ENCODE data around the gene GALK2.

GALK2 gene

DNA sequence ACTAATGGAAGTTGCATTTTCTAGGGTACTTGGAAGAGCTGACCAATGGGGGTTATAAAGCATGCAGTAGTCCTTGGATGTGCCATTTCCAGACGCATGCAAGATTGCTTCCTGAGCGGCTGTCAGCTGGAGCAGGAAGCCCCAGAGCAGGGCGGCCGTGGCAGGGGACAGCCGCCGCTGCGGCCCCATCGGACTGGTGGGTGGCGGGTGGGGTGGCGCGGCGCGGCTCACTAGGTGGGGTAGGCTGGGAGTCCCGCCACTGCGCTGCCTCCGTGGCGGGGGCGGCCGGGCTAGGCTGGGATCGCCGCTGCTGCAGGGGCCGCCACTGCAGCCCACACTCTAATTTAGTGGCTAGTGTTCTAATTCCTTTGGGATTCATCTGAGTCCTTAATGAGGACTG lies 196.4 kb downstream of the GALK2 start:
- DNase-seq: no peak

DNA sequence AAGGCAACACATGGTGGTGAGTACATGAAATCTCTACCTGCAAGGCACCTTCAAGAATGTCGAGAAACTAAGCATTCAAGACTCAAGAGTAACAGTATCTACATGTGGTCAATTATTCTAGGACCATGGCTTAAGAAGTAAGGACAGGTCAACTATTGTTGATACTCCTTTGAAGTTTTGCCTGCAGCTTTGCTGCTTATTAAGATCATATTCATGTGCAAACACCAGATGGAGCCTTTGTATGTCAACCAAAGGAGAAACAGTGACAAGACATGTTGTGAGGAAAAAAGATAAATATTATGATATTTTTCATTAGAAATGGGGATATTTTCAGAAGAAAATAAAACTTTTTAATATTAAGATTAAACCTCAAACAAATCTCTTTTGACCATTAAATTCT lies 200.7 kb downstream of the GALK2 start:
- DNase-seq: no peak

DNA sequence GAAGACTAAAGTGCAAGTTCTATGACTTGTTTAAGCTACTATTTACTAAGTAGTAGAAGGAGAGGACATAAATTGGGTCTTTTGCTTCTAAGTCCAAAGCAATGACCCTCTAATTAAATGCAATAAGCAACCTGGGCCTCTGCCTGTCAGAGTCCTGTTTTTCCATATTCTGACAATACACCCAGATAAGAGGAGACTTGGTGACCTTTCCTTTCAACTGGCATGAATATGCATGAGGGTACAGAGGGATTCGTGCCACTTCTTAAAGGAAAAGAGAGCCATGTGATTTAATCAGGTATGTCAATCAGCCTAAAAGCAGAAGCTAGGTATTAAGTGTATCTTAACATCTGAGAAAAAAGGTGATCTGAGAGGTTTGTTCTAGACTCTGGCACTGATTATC lies 202.3 kb downstream of the GALK2 start:
- DNase-seq: no peak

DNA sequence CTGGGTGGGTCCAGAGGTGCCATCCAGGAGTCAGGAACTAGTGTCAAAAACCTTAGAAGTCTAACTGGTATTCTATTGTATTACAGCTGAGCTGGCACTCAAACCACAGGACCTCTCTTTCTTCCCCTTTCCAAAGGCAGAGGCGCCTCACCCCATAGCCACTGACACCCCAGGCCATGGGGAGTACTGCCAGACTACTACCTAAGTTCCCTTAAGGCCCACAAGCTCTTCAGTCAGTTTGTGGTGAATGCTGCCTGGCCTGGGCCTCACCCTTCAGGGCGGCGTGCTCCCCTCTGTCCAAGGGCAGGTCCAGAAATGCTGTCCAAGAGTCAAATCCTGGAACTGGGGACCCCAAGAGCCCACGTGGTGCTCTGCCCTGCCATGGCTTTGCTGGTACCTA lies 209.9 kb downstream of the GALK2 start:
- DNase-seq: no peak

DNA sequence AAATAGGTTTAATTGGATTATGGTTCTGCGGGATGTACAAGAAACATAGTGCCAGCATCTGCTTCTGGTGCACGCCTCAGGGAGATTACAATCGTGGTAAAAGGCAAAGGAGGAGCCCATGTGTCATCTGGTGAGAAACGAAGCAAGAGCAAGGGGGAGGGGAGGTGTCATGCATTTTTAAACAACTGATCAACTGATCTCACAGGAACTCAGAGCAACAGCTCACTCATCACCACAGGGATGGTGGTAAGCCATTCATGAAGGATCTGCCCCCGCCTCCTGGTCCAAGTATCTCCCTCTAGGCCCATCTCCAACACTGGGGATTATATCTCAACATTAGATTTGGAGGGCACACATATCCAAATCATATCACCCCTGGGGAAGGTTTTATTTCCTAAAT lies 210.9 kb downstream of the GALK2 start:
- no peak for DNase-seq

All from right forelimb (tissue), 1 donor.